H9 (cell line): ENCODE data around the gene ST14. TPM values are rescaled to one million over a fixed set of nuclear protein-coding genes. Genes with fewer than 3 reads are reported as not detected.

Experiments
- DNase-seq: peaks from one replicate; pipeline ENCODE4 v3.0.0-alpha.2; 2017
- H2AFZ ChIP-seq: one replicate; pipeline ENCODE4 v1.6.1; 2013; ENCODE audit warnings: mild to moderate bottlenecking, low read length, control low read depth, moderate library complexity
- H2AK5ac ChIP-seq: 2 replicates; pipeline ENCODE4 v1.6.1; 2013; ENCODE audit warnings: low read length, control low read depth, mixed read lengths; ENCODE audit not compliant: insufficient read length
- H2BK120ac ChIP-seq: one replicate; pipeline ENCODE4 v1.6.1; 2013; ENCODE audit warnings: low read depth, mild to moderate bottlenecking, low read length, control low read depth, inconsistent platforms; ENCODE audit not compliant: poor library complexity, severe bottlenecking
- H2BK12ac ChIP-seq: 2 replicates; pipeline ENCODE4 v1.6.1; 2013; ENCODE audit warnings: low read length, control low read depth, mixed read lengths, low read depth; ENCODE audit not compliant: insufficient read length
- H2BK15ac ChIP-seq: 2 replicates; pipeline ENCODE4 v1.6.1; 2013; ENCODE audit warnings: low read depth, low read length, control low read depth
- H2BK20ac ChIP-seq: one replicate; pipeline ENCODE4 v1.6.1; 2013; ENCODE audit warnings: low read depth, mild to moderate bottlenecking, low read length, control low read depth, inconsistent platforms; ENCODE audit not compliant: poor library complexity, severe bottlenecking
- H2BK5ac ChIP-seq: 2 replicates; pipeline ENCODE4 v1.6.1; 2013; ENCODE audit warnings: low read length, control low read depth, mixed read lengths; ENCODE audit not compliant: insufficient read length
- H3K14ac ChIP-seq: 2 replicates; pipeline ENCODE4 v1.6.1; 2013; ENCODE audit warnings: low read length, control low read depth; ENCODE audit not compliant: insufficient read depth
- H3K18ac ChIP-seq: 2 replicates; pipeline ENCODE4 v1.6.1; 2013; ENCODE audit warnings: low read depth, mild to moderate bottlenecking, mixed read lengths, low read length, control low read depth; ENCODE audit not compliant: insufficient read length
- H3K23ac ChIP-seq: 2 replicates; pipeline ENCODE4 v1.6.1; 2013; ENCODE audit warnings: low read length, control low read depth, mixed read lengths, low read depth; ENCODE audit not compliant: insufficient read length
- H3K23me2 ChIP-seq: 2 replicates; pipeline ENCODE4 v1.6.1; 2013; ENCODE audit warnings: low read depth, mild to moderate bottlenecking, mixed read lengths, low read length, control low read depth; ENCODE audit not compliant: insufficient read length, poor library complexity, severe bottlenecking
- H3K27ac ChIP-seq: 2 replicates; pipeline ENCODE4 v1.5.1; 2013; ENCODE audit warnings: low read length, control low read depth, mixed read lengths, low read depth; ENCODE audit not compliant: insufficient read length
- H3K27me3 ChIP-seq: 2 replicates; pipeline ENCODE4 v1.6.1; 2013; ENCODE audit warnings: low read length, control low read depth, inconsistent platforms; ENCODE audit not compliant: insufficient read depth
- H3K4ac ChIP-seq: 2 replicates; pipeline ENCODE4 v1.6.1; 2013; ENCODE audit warnings: low read depth, mild to moderate bottlenecking, control low read depth, inconsistent platforms, low read length, moderate library complexity
- H3K4me1 ChIP-seq: 2 replicates; pipeline ENCODE4 v1.6.1; 2013; ENCODE audit warnings: low read length, control low read depth, inconsistent platforms; ENCODE audit not compliant: insufficient read depth
- H3K4me2 ChIP-seq: 2 replicates; pipeline ENCODE4 v1.6.1; 2013; ENCODE audit warnings: low read length, control low read depth, mixed read lengths; ENCODE audit not compliant: insufficient read length, insufficient read depth
- H3K56ac ChIP-seq: 2 replicates; pipeline ENCODE4 v1.6.1; 2013; ENCODE audit warnings: low read depth, mild to moderate bottlenecking, mixed read lengths, low read length, control low read depth; ENCODE audit not compliant: insufficient read length
- H3K79me1 ChIP-seq: 2 replicates; pipeline ENCODE4 v1.6.1; 2013; ENCODE audit warnings: low read depth, mild to moderate bottlenecking, moderate library complexity, low read length, control low read depth, inconsistent platforms; ENCODE audit not compliant: insufficient read depth, poor library complexity, severe bottlenecking
- H3K79me2 ChIP-seq: 2 replicates; pipeline ENCODE4 v1.6.1; 2013; ENCODE audit warnings: low read length, control low read depth, inconsistent platforms; ENCODE audit not compliant: insufficient read depth
- H3K9ac ChIP-seq: 2 replicates; pipeline ENCODE4 v1.6.1; 2013; ENCODE audit warnings: low read length, control low read depth, mixed read lengths; ENCODE audit not compliant: insufficient read length; ENCODE audit errors: extremely low read depth
- H3K9me3 ChIP-seq: one replicate; pipeline ENCODE4 v1.6.1; 2013; ENCODE audit warnings: low read depth, low read length, inconsistent platforms; ENCODE audit not compliant: control insufficient read depth
- H3T11ph ChIP-seq: one replicate; pipeline ENCODE4 v1.6.1; 2013; ENCODE audit warnings: mild to moderate bottlenecking, low read length, control low read depth, inconsistent platforms
- H4K20me1 ChIP-seq: one replicate; pipeline ENCODE4 v1.6.1; 2013; ENCODE audit not compliant: control insufficient read depth, insufficient read length, insufficient read depth
- H4K5ac ChIP-seq: 2 replicates; pipeline ENCODE4 v1.6.1; 2013; ENCODE audit warnings: low read depth, mild to moderate bottlenecking, mixed read lengths, low read length, control low read depth; ENCODE audit not compliant: insufficient read length
- H4K8ac ChIP-seq: replicated peaks from 2 replicates; pipeline ENCODE4 v1.6.1; 2013; ENCODE audit warnings: low read length, control low read depth, mixed read lengths, low read depth; ENCODE audit not compliant: insufficient read length
- H4K91ac ChIP-seq: 2 replicates; pipeline ENCODE4 v1.6.1; 2013; ENCODE audit warnings: low read depth, mild to moderate bottlenecking, moderate library complexity, mixed read lengths, low read length, control low read depth; ENCODE audit not compliant: insufficient read length
- H3K27ac Mint-ChIP-seq, 3 experiments: 2 replicates in 2 of 3; 3 replicates in 1 of 3; pipeline ENCODE4 v1.8.0; 2020 to 2021; ENCODE audit warnings: mixed read lengths in 3 of 3, mild to moderate bottlenecking in 1 of 3, moderate library complexity in 1 of 3
- H3K27me3 Mint-ChIP-seq: 2 replicates; pipeline ENCODE4 v1.8.0; 2021; ENCODE audit warnings: low read depth, mild to moderate bottlenecking, moderate library complexity, mixed read lengths
- H3K36me3 Mint-ChIP-seq, 3 experiments: 2 replicates in 2 of 3; 3 replicates in 1 of 3; pipeline ENCODE4 v1.8.0; 2020 to 2021; ENCODE audit warnings: low read depth in 3 of 3, mixed read lengths in 3 of 3; ENCODE audit not compliant: insufficient read depth in 1 of 3
- H3K4me1 Mint-ChIP-seq, 2 experiments: 2 replicates each; pipeline ENCODE4 v1.8.0; 2020; ENCODE audit warnings: mixed read lengths in 2 of 2
- H3K4me3 Mint-ChIP-seq, 2 experiments: 2 replicates in 1 of 2; 3 replicates in 1 of 2; pipeline ENCODE4 v1.8.0; 2020 to 2021; ENCODE audit warnings: mild to moderate bottlenecking in 2 of 2, mixed read lengths in 2 of 2, moderate library complexity in 1 of 2
- H3K9me3 Mint-ChIP-seq, 2 experiments: 2 replicates in 1 of 2; 3 replicates in 1 of 2; pipeline ENCODE4 v1.8.0; 2020; ENCODE audit warnings: mild to moderate bottlenecking in 2 of 2, mixed read lengths in 2 of 2, moderate library complexity in 1 of 2
- CTCF ChIP-seq: fragments of 200-600 bp; sonication (generic); conservative IDR thresholded peaks from 3 replicates; pipeline ENCODE4 v1.8.0; 2021; ENCODE audit warnings: antibody characterized with exemption, mild to moderate bottlenecking
- WGBS: extraction: QIAGEN DNeasy Blood & Tissue Kit; methylation state at CpG from one replicate; pipeline ENCODE4 v1.1.7; 2013; ENCODE audit warnings: missing lambda C conversion rate, low lambda C conversion rate, mixed read lengths; ENCODE audit not compliant: insufficient read length; ENCODE audit errors: extremely low coverage; 5-methylcytosine and 5-hydroxymethylcytosine counted together
- total RNA-seq: library from RNA; stranded (reverse); gene quantifications from 2 replicates; pipeline ENCODE4 v1.2.1, GENCODE V29; 2021

ST14 gene
- total RNA-seq, 1 experiment from 2014 or later, result 22.4 TPM

GRCh38 chr11:130126516-130126915 is 33.1 kb upstream of the ST14 start:
- no peak overlapping the region for H4K8ac ChIP-seq
- H3K23ac ChIP-seq, result no peak overlapping the region
- H3K56ac ChIP-seq, result no peak overlapping the region
- peaks cover 2% of the 10 kb centered on the region for H3K79me1 ChIP-seq
- no peaks in the 10 kb centered on the region for H4K20me1 ChIP-seq
- H3K27ac ChIP-seq, result no peak overlapping the region
- no peak overlapping the region for H2AFZ ChIP-seq
- H3K4ac ChIP-seq, result no peak overlapping the region
- H2AK5ac ChIP-seq, result no peak overlapping the region
- no peak overlapping the region for H4K5ac ChIP-seq
- H3K4me1 ChIP-seq, result no peaks in the 10 kb centered on the region
- no peaks in the 10 kb centered on the region for H3K27me3 ChIP-seq
- H3K27me3 Mint-ChIP-seq, result no peaks in the 10 kb centered on the region
- no peak overlapping the region for H2BK12ac ChIP-seq
- H3K4me2 ChIP-seq, result no peak overlapping the region
- peaks cover 2 to 3% of the 10 kb centered on the region in 2 experiments; a peak in 1 of 4 replicates for H3K4me1 Mint-ChIP-seq
- no peak overlapping the region for H3K14ac ChIP-seq
- no peak overlapping the region for H3K27ac Mint-ChIP-seq
- H3K23me2 ChIP-seq, result no peaks in the 10 kb centered on the region
- WGBS, result no CpG with 5 or more reads among the region's 5 CpGs
- H3K9me3 ChIP-seq, result no peaks in the 10 kb centered on the region
- H3T11ph ChIP-seq, result no peak overlapping the region
- no peak overlapping the region for H2BK5ac ChIP-seq
- H3K18ac ChIP-seq, result no peak overlapping the region
- no peaks in the 10 kb centered on the region for H3K79me2 ChIP-seq
- no peak overlapping the region for H3K4me3 Mint-ChIP-seq
- no peak overlapping the region for H2BK120ac ChIP-seq
- no peaks in the 10 kb centered on the region; a peak in 1 of 5 replicates for H3K9me3 Mint-ChIP-seq
- H2BK15ac ChIP-seq, result no peak overlapping the region
- H3K36me3 Mint-ChIP-seq, result peaks cover 76 to 89% (median 89%) of the 10 kb centered on the region in 3 experiments
- no peak overlapping the region for H2BK20ac ChIP-seq
- no peak for DNase-seq
- TF ChIP-seq CTCF, result no peak
- H3K9ac ChIP-seq, result no peak overlapping the region
- no peak overlapping the region for H4K91ac ChIP-seq
